ENCODE measurements around the gene TAB2.

DNA sequence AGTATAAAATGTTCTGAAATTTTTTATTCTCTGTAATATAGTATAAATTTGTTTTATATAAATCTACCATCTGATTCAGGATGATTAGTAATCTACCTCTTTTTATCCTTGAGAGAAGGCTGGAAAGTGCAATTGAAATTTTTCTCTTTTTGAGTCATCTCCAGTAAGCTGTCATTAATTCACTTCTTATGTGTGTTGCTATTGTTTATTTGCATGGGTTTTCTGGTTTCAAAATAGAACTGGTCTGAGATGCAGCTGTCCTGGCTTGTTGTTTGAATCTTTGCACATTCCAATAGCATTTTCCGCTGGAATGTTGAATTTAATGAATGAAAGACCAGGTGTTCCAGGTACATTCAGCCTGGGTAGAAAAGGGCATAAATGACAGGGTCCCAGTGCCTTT lies 24.3 kb upstream of the TAB2 start:
- TF ChIP-seq EZH2 (IDR thresholded peaks at IDR 0.05) (no peak), POLR2AphosphoS5 (IDR thresholded peaks at IDR 0.05; ENCODE audit: low read depth, low read length) (no peak), RAD21 (IDR thresholded peaks at IDR 0.05; ENCODE audit: low read depth) (no peak)
- TF ChIP-seq, protein P1, sequence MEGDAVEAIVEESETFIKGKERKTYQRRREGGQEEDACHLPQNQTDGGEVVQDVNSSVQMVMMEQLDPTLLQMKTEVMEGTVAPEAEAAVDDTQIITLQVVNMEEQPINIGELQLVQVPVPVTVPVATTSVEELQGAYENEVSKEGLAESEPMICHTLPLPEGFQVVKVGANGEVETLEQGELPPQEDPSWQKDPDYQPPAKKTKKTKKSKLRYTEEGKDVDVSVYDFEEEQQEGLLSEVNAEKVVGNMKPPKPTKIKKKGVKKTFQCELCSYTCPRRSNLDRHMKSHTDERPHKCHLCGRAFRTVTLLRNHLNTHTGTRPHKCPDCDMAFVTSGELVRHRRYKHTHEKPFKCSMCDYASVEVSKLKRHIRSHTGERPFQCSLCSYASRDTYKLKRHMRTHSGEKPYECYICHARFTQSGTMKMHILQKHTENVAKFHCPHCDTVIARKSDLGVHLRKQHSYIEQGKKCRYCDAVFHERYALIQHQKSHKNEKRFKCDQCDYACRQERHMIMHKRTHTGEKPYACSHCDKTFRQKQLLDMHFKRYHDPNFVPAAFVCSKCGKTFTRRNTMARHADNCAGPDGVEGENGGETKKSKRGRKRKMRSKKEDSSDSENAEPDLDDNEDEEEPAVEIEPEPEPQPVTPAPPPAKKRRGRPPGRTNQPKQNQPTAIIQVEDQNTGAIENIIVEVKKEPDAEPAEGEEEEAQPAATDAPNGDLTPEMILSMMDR (IDR thresholded peaks at IDR 0.05 in 2 of 3, conservative IDR thresholded peaks at IDR 0.05 in 1 of 3; ENCODE audit: borderline replicate concordance in 1 of 3, insufficient read depth in 1 of 3, low read depth in 2 of 3, low read length in 2 of 3), result no peak

Measured in HCT116 (cell line).